ENCODE measurements around the gene IL12RB1. TPM values are rescaled to one million over a fixed set of nuclear protein-coding genes. Genes with fewer than 3 reads are reported as not detected.

The IL12RB1 gene
- total and polyA plus RNA-seq, 10 of the 15 experiments (the other 5 are each of a cell fraction or from before 2014, with no cell fraction given): 2.8 to 29.9 (median 17.6) TPM

- Histone ChIP-seq H2AFZ (ENCODE audit: control insufficient read depth, low read depth, low read length) (no peak overlapping the region), H3K4me2 (ENCODE audit: control insufficient read depth, insufficient read depth) (no peak overlapping the region), H3K36me3 (ENCODE audit: control insufficient read depth in 2 of 2, insufficient read depth in 2 of 2, low read length in 1 of 2) (peaks cover 0 to 6% of the 10 kb centered on the region in 2 experiments; a peak in 3 of 4 replicates), H3K9ac (ENCODE audit: control insufficient read depth, insufficient read depth, low read length) (no peak overlapping the region), H3K27me3 (replicated peaks in 1 of 2; ENCODE audit: control insufficient read depth in 2 of 2, insufficient read depth in 2 of 2, low read length in 1 of 2) (no peaks in the 10 kb centered on the region), H3K4me1 (ENCODE audit: control insufficient read depth, insufficient read depth, low read length) (peaks cover 5% of the 10 kb centered on the region), H3K4me3 (no peak overlapping the region), H3K79me2 (ENCODE audit: control insufficient read depth, insufficient read depth, low read length) (no peaks in the 10 kb centered on the region), H3K27ac (ENCODE audit: control insufficient read depth, insufficient read depth) (no peak overlapping the region), H4K20me1 (ENCODE audit: control insufficient read depth, insufficient read depth) (no peaks in the 10 kb centered on the region), H3K9me3 (replicated peaks; ENCODE audit: control insufficient read depth, insufficient read depth, low read length) (no peaks in the 10 kb centered on the region)
- 89% methylated on average over 14 of the region's 14 CpGs for WGBS (ENCODE audit: insufficient coverage, insufficient replicate concordance, low lambda C conversion rate, missing lambda C conversion rate)
- CTCF ChIA-PET: interaction anchor here (0.5 kb wide), 1 partner anchor 40 kb away, joined by 3 read pairs; no protein-coding TSS in a partner anchor
- DNase-seq (ENCODE audit: low read depth, low spot score) (no peak), ATAC-seq (no peak), FAIRE-seq (no peak)
- no peak for TF ChIP-seq SMAD1 (IDR thresholded peaks at IDR 0.05; ENCODE audit: low read depth, partially characterized antibody)
- TF ChIP-seq POLR2AphosphoS5 (IDR thresholded peaks at IDR 0.05; ENCODE audit: low read length): no peak
- TF ChIP-seq ZNF687 (IDR thresholded peaks at IDR 0.05): no peak
- TF ChIP-seq RELB (IDR thresholded peaks at IDR 0.05; ENCODE audit: low read depth): no peak
- TF ChIP-seq TCF7 (IDR thresholded peaks at IDR 0.05; ENCODE audit: borderline replicate concordance): no peak
- TF ChIP-seq BACH1 (IDR thresholded peaks at IDR 0.05; ENCODE audit: borderline replicate concordance): no peak
- TF ChIP-seq CBX3 (IDR thresholded peaks at IDR 0.05; ENCODE audit: borderline replicate concordance, low read depth): no peak
- TF ChIP-seq EP300 (IDR thresholded peaks at IDR 0.05; ENCODE audit: borderline replicate concordance in 1 of 2, control insufficient read depth in 1 of 2, low read depth in 2 of 2, low read length in 2 of 2): no peak
- TF ChIP-seq SRF (IDR thresholded peaks at IDR 0.05; ENCODE audit: low read depth in 2 of 2, low read length in 2 of 2): no peak
- no peak for TF ChIP-seq ZSCAN29 (IDR thresholded peaks at IDR 0.05)
- no peak for TF ChIP-seq CREB1 (IDR thresholded peaks at IDR 0.05; ENCODE audit: low read depth)
- POLR2A ChIA-PET: interaction anchor here (1.0 kb wide), 1 partner anchor 28 kb away, joined by 3 read pairs; no protein-coding TSS in a partner anchor
- BruUV-seq (replicated peaks): no TSS peak
- SMC1A ChIA-PET (ENCODE audit: uncharacterized antibody, unreplicated experiment): no interaction called here
- in situ Hi-C loops (cut with MboI) (loop anchor here (5.0 kb wide), 1 partner anchor 41 kb away; no protein-coding TSS in a partner anchor), intact Hi-C loops (cut with micrococcal nuclease; ENCODE audit: unreplicated experiment) (no loop called here)
- RAD21 ChIA-PET (ENCODE audit: unreplicated experiment): interaction anchor here (0.5 kb wide), 1 partner anchor 49 kb away, joined by 3 read pairs; no protein-coding TSS in a partner anchor
Measured at GRCh38 chr19:18016209-18016910, 70.4 kb downstream of the IL12RB1 start.

All from GM12878 (cell line).